PC-9 (cell line): ENCODE measurements around the gene SPTBN5. TPM values are rescaled to one million over a fixed set of nuclear protein-coding genes. Genes with fewer than 3 reads are reported as not detected.

Source experiments
- BruUV-seq: library from RNA; stranded (reverse); fragments of 400-500 nt; replicated peaks from 2 replicates; lab custom pipeline; 2021; lab: Mats Ljungman, UMichigan
- CTCF ChIA-PET: fragments of 300-600 bp; sonication (Branson Sonifier 250); formaldehyde crosslinking; loops from one replicate; lab custom pipeline; 2022; ENCODE audit warnings: antibody characterized with exemption; lab: Charles Lee
- POLR2A ChIA-PET: fragments of 300-600 bp; sonication (Branson Sonifier 250); formaldehyde crosslinking; loops from one replicate; lab custom pipeline; 2022; ENCODE audit warnings: antibody characterized with exemption; ENCODE audit not compliant: unreplicated experiment; lab: Charles Lee
- DNase-seq, 2 experiments: peaks; one replicate each; pipeline versions ENCODE4 v3.0.0 to v3.0.0-alpha.2; 2015 to 2022; ENCODE audit warnings: mixed read lengths in 1 of 2
- H2AFZ ChIP-seq: fragments of 200-600 bp; sonication (generic); 2 replicates; pipeline ENCODE4 v1.8.1; 2017; ENCODE audit warnings: antibody characterized with exemption
- H3F3A ChIP-seq: fragments of 200-600 bp; sonication (generic); 2 replicates; pipeline ENCODE4 v1.8.1; 2017; ENCODE audit warnings: antibody characterized with exemption, mild to moderate bottlenecking, low read depth; ENCODE audit not compliant: insufficient read depth
- H3K27ac ChIP-seq: fragments of 200-600 bp; sonication (generic); 2 replicates; pipeline ENCODE4 v1.6.1; 2016; ENCODE audit warnings: mixed run types
- H3K27me3 ChIP-seq: fragments of 200-600 bp; sonication (generic); 2 replicates; pipeline ENCODE4 v1.6.1; 2016; ENCODE audit warnings: low read depth, mixed run types; ENCODE audit not compliant: insufficient read depth
- H3K36me3 ChIP-seq: fragments of 200-600 bp; sonication (generic); 2 replicates; pipeline ENCODE4 v1.6.1; 2016; ENCODE audit warnings: low read depth, mixed run types
- H3K4me1 ChIP-seq: fragments of 200-600 bp; sonication (generic); replicated peaks from 2 replicates; pipeline ENCODE4 v1.6.1; 2016; ENCODE audit warnings: mixed run types; ENCODE audit not compliant: insufficient read depth
- H3K4me2 ChIP-seq: fragments of 200-600 bp; sonication (generic); 2 replicates; pipeline ENCODE4 v1.6.1; 2017; ENCODE audit warnings: mixed run types
- H3K4me3 ChIP-seq: fragments of 200-600 bp; sonication (generic); 2 replicates; pipeline ENCODE4 v1.6.1; 2016; ENCODE audit warnings: mixed run types
- H3K79me2 ChIP-seq: fragments of 200-600 bp; sonication (generic); 2 replicates; pipeline ENCODE4 v1.6.1; 2017; ENCODE audit warnings: low read depth, mixed run types
- H3K9me2 ChIP-seq: fragments of 200-600 bp; sonication (generic); 2 replicates; pipeline ENCODE4 v1.8.1; 2017; ENCODE audit warnings: mild to moderate bottlenecking; ENCODE audit not compliant: insufficient read depth
- H3K9me3 ChIP-seq: fragments of 200-600 bp; sonication (generic); 2 replicates; pipeline ENCODE4 v1.8.1; 2016; ENCODE audit warnings: low read depth; ENCODE audit not compliant: insufficient read depth
- H4K20me1 ChIP-seq: fragments of 200-600 bp; sonication (generic); 2 replicates; pipeline ENCODE4 v1.8.1; 2017; ENCODE audit not compliant: insufficient read depth
- EZH2 ChIP-seq: fragments of 200-600 bp; sonication (generic); IDR thresholded peaks from 2 replicates; pipeline ENCODE4 v1.8.0; 2017; ENCODE audit warnings: antibody characterized with exemption, low read depth
- intact Hi-C: fragments of 100-400 bp; cut with micrococcal nuclease; formaldehyde crosslinking; loops from one replicate; pipeline ENCODE4 v1.10.0; 2022; ENCODE audit not compliant: unreplicated experiment
- total RNA-seq: library from RNA; stranded (reverse); gene quantifications from 2 replicates; pipeline ENCODE4 v1.2.3, GENCODE V29; 2021
- TF ChIP-seq, protein P1 (sequence below): fragments of 200-600 bp; sonication (generic); conservative IDR thresholded peaks from 2 replicates; pipeline ENCODE4 v1.6.1; 2017; ENCODE audit warnings: mixed run types, antibody characterized with exemption, mild to moderate bottlenecking, moderate library complexity

SPTBN5 gene
- total RNA-seq, 1 experiment from 2014 or later = 2.6 TPM

DNA sequence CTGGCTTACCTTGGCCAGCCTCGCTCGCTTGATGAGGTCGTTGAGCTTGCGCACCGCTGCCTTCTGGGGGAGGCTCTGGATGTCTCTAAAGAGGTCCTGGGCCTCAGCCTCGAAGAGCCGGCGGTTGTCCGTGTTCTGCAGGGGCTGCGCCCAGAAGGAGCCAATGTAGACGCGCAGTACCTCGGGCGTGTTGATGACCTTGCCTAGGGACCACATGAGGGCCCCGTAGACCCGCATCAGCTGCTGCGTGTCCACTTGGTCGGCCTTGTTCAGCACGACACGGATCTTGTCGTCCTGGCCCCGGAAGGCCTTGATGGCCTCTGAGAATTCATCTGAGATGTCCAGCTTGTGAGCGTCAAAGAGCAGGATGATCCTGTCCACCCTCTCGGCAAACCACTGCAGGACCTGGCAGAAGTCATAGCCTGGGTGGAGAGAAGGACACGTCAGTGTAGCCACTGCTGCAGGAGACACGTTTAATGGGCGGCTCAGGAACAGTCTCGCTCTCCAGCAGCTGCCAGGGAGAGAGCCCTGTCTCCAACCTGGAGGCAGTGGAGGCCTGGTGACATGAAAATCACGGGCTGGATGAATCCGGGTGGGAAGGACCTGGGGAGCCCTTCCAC lies 25.5 kb upstream of the SPTBN5 start:
- Histone ChIP-seq H3F3A (0 out of 2 replicates have a peak, but pooled peaks cover 5% of the 10 kb centered on the region), H3K79me2 (no peaks in the 10 kb centered on the region), H3K36me3 (no peaks in the 10 kb centered on the region), H2AFZ (no peak overlapping the region), H4K20me1 (0 out of 2 replicates have a peak, but pooled peaks cover 2% of the 10 kb centered on the region), H3K27ac (no peak overlapping the region), H3K4me2 (no peak overlapping the region), H3K4me3 (no peak overlapping the region), H3K9me3 (no peaks in the 10 kb centered on the region), H3K9me2 (no peaks in the 10 kb centered on the region), H3K27me3 (no peaks in the 10 kb centered on the region), H3K4me1 (peaks cover 10% of the 10 kb centered on the region; the same call in 1 of the 2 replicates)
- no peak for TF ChIP-seq EZH2
- TF ChIP-seq, protein P1, sequence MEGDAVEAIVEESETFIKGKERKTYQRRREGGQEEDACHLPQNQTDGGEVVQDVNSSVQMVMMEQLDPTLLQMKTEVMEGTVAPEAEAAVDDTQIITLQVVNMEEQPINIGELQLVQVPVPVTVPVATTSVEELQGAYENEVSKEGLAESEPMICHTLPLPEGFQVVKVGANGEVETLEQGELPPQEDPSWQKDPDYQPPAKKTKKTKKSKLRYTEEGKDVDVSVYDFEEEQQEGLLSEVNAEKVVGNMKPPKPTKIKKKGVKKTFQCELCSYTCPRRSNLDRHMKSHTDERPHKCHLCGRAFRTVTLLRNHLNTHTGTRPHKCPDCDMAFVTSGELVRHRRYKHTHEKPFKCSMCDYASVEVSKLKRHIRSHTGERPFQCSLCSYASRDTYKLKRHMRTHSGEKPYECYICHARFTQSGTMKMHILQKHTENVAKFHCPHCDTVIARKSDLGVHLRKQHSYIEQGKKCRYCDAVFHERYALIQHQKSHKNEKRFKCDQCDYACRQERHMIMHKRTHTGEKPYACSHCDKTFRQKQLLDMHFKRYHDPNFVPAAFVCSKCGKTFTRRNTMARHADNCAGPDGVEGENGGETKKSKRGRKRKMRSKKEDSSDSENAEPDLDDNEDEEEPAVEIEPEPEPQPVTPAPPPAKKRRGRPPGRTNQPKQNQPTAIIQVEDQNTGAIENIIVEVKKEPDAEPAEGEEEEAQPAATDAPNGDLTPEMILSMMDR = no peak
- BruUV-seq = no TSS peak
- ChIA-PET CTCF (no interaction called here), POLR2A (no interaction called here)
- intact Hi-C loops = loop anchor here (10.0 kb wide), 1 partner anchor 135 kb away; no protein-coding TSS in a partner anchor
- DNase-seq = no peak

DNA sequence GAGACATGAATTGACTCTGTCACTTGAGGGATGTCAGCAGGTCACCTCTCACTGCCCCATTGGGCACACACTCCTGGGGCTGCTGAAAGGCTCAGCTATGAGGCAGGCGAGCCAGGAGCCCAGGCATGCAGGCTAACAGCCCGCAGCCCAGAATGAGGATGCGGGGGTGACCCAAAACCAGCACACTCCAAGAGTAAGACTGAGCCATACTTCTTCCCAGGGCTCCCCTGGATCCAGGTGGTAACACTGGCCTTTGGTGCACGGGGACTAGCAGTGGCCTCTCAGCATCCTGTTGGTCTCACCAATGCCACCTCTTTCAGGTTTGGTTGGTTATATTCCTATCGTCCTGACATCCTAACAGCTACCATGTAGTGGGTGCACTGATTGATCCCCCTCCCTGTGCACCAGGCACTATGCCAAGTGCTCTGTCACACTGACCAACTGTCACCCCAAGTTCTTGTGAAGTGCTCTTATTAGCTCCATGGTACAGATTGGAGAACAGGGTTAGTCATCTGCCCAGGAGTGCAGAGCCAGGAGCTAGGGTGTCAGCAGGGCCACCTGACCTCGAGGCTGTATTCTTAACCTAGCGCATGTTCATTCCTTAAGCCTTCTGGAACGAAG lies 24.8 kb upstream of the SPTBN5 start:
- 0 out of 2 replicates have a peak, but pooled peaks cover 5% of the 10 kb centered on the region for H3F3A ChIP-seq
- DNase-seq = no peak
- BruUV-seq = no TSS peak
- no peaks in the 10 kb centered on the region for H3K36me3 ChIP-seq
- ChIA-PET POLR2A (no interaction called here), CTCF (no interaction called here)
- no peaks in the 10 kb centered on the region for H3K79me2 ChIP-seq
- TF ChIP-seq EZH2 = no peak
- TF ChIP-seq, protein P1 = no peak
- H2AFZ ChIP-seq = no peak overlapping the region
- no peaks in the 10 kb centered on the region for H3K9me2 ChIP-seq
- no peak overlapping the region for H3K27ac ChIP-seq
- no peak overlapping the region for H3K4me3 ChIP-seq
- no peaks in the 10 kb centered on the region for H3K27me3 ChIP-seq
- H3K9me3 ChIP-seq = no peaks in the 10 kb centered on the region
- H3K4me2 ChIP-seq = no peak overlapping the region
- H4K20me1 ChIP-seq = 0 out of 2 replicates have a peak, but pooled peaks cover under 1% of the 10 kb centered on the region
- H3K4me1 ChIP-seq = peaks cover 10% of the 10 kb centered on the region; the same call in 1 of the 2 replicates
- intact Hi-C loops = loop anchor here (10.0 kb wide), 1 partner anchor 136 kb away; no protein-coding TSS in a partner anchor

DNA sequence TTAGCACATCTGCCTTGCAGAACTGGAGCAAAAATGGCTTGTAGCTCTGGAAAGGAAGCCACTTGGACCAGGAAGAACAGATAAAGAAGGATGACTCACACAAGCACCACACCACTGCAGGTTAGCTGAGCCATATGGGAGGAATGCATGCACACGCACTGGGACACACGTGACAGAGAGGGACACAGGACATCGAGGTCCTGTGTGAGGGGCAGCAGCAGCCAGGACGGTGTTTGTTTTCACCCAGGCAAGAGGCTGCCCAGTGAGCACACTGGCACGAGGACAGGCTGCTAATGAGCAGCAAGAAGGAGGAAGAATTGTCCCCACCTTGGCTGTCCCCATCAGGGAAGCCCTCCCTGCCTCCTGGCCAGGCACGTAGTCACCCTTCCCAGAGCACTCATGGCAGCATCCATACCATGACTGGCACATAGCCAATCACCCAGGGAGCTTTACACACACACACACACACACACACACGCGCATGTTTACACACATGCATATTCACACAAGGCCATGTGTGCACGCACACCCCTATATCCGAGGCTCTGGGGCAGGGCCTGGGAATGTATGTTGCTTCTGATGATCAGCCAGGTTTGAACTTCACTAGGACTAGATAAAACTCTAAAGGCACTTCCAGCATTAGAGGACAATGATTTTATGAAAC lies 24.0 kb upstream of the SPTBN5 start:
- H3K4me3 ChIP-seq = no peak overlapping the region
- peak; percentile 70 to 81 for DNase-seq
- H3K9me2 ChIP-seq = no peaks in the 10 kb centered on the region
- no peaks in the 10 kb centered on the region for H3K36me3 ChIP-seq
- no peaks in the 10 kb centered on the region for H3K9me3 ChIP-seq
- no peak overlapping the region for H3K27ac ChIP-seq
- TF ChIP-seq, protein P1 = no peak
- TF ChIP-seq EZH2 = no peak
- ChIA-PET POLR2A (interaction anchor here (0.7 kb wide), 1 partner anchor 477 kb away, joined by 3 read pairs; no protein-coding TSS in a partner anchor), CTCF (no interaction called here)
- H4K20me1 ChIP-seq = no peaks in the 10 kb centered on the region
- intact Hi-C loops = loop anchor here (1.0 to 10.0 kb wide), 2 partner anchors 54 to 137 kb away; partner anchors contain the start of gene EHD4
- no peaks in the 10 kb centered on the region for H3K27me3 ChIP-seq
- H3K4me2 ChIP-seq = peak overlapping the region; percentile 36
- peaks cover 10% of the 10 kb centered on the region; the same call in 1 of the 2 replicates for H3K4me1 ChIP-seq
- H2AFZ ChIP-seq = no peak overlapping the region
- 0 out of 2 replicates have a peak, but pooled peaks cover 5% of the 10 kb centered on the region for H3F3A ChIP-seq
- BruUV-seq = no TSS peak
- no peaks in the 10 kb centered on the region for H3K79me2 ChIP-seq
